Duodenal mucosa (tissue), 2 donors: ENCODE data around the gene GPR18.
"Not testable (repeated sequence)": the region's sequence is repeated elsewhere in the genome, so short reads cannot be mapped to it uniquely, and the experiment has no call there.

ENCODE experiments used
- H3K27ac ChIP-seq: one replicate; pipeline ENCODE4 v1.7.0; 2013; ENCODE audit warnings: low read depth, low read length
- H3K27me3 ChIP-seq, 2 donors: one replicate each; pipeline ENCODE4 v1.7.0; 2013; ENCODE audit warnings: low read length in 2 of 2, control low read depth in 1 of 2; ENCODE audit not compliant: insufficient read depth in 2 of 2, control insufficient read depth in 1 of 2
- H3K36me3 ChIP-seq, 2 donors: one replicate each; pipeline ENCODE4 v1.7.0; 2013; ENCODE audit warnings: low read length in 2 of 2, control low read depth in 1 of 2; ENCODE audit not compliant: insufficient read depth in 2 of 2, control insufficient read depth in 1 of 2
- H3K4me1 ChIP-seq, 2 donors: one replicate each; pipeline ENCODE4 v1.7.0; 2013; ENCODE audit warnings: low read length in 2 of 2, control low read depth in 1 of 2; ENCODE audit not compliant: insufficient read depth in 2 of 2, control insufficient read depth in 1 of 2
- H3K4me3 ChIP-seq, 2 donors: one replicate each; pipeline ENCODE4 v1.7.0; 2013; ENCODE audit warnings: low read length in 2 of 2, low read depth in 1 of 2
- H3K9ac ChIP-seq, 2 donors: one replicate each; pipeline ENCODE4 v1.7.0; 2013; ENCODE audit warnings: low read length in 2 of 2, low read depth in 1 of 2
- H3K9me3 ChIP-seq, 2 donors: one replicate each; pipeline ENCODE4 v1.7.0; 2013; ENCODE audit warnings: low read length in 2 of 2, control low read depth in 1 of 2; ENCODE audit not compliant: control insufficient read depth in 1 of 2

GPR18 gene

GRCh38 chr13:99258946-99259345 lies 767 bp upstream of the GPR18 start:
- H3K27me3 ChIP-seq = no peaks in the 10 kb centered on the region
- H3K27ac ChIP-seq = no peak overlapping the region

GRCh38 chr13:99257291-99257690 lies 888 bp downstream of the GPR18 start:
- Histone ChIP-seq H3K9ac (no peak overlapping the region), H3K4me1 (peaks cover 0 to 14% of the 10 kb centered on the region in 2 donors), H3K27ac (no peak overlapping the region), H3K27me3 (no peaks in the 10 kb centered on the region), H3K36me3 (peaks cover 10 to 13% of the 10 kb centered on the region in 2 donors), H3K9me3 (no peaks in the 10 kb centered on the region), H3K4me3 (peak overlapping the region in 1 of 2 donors; percentile 17)

More at GRCh38 chr13:99258946-99259345, 767 bp upstream of the GPR18 start:
- no peak overlapping the region for H3K9ac ChIP-seq
- H3K4me3 ChIP-seq = no peak overlapping the region
- H3K4me1 ChIP-seq = peaks cover 0 to 14% of the 10 kb centered on the region in 2 donors
- peaks cover 10 to 13% of the 10 kb centered on the region in 2 donors for H3K36me3 ChIP-seq
- no peaks in the 10 kb centered on the region for H3K9me3 ChIP-seq

- H3K27me3 ChIP-seq = no peaks in the 10 kb centered on the region
- H3K36me3 ChIP-seq = peaks cover 10 to 13% of the 10 kb centered on the region in 2 donors
- H3K9ac ChIP-seq = no peak overlapping the region
- peak overlapping the region in 1 of 2 donors; percentile 19 for H3K4me3 ChIP-seq
- H3K4me1 ChIP-seq = peaks cover 0 to 14% of the 10 kb centered on the region in 2 donors
- H3K9me3 ChIP-seq = no peaks in the 10 kb centered on the region
- no peak overlapping the region for H3K27ac ChIP-seq
Measured at GRCh38 chr13:99256709-99257108, 1.5 kb downstream of the GPR18 start.

- Histone ChIP-seq H3K36me3 (peaks cover 10 to 13% of the 10 kb centered on the region in 2 donors), H3K4me3 (no peak overlapping the region), H3K27ac (no peak overlapping the region)
Measured at GRCh38 chr13:99256283-99256682, 1.9 kb downstream of the GPR18 start.

GRCh38 chr13:99255271-99255670 lies 2.9 kb downstream of the GPR18 start:
- Histone ChIP-seq H3K27me3 (no peaks in the 10 kb centered on the region), H3K9ac (no peak overlapping the region), H3K4me3 (no peak overlapping the region), H3K27ac (no peak overlapping the region), H3K36me3 (peaks cover 10 to 13% of the 10 kb centered on the region in 2 donors), H3K4me1 (peaks cover 0 to 8% of the 10 kb centered on the region in 2 donors), H3K9me3 (no peaks in the 10 kb centered on the region)

More at GRCh38 chr13:99256283-99256682, 1.9 kb downstream of the GPR18 start:
- Histone ChIP-seq H3K27me3 (no peaks in the 10 kb centered on the region), H3K9ac (no peak overlapping the region), H3K4me1 (peaks cover 0 to 14% of the 10 kb centered on the region in 2 donors), H3K9me3 (no peaks in the 10 kb centered on the region)

- peaks cover 0 to 8% of the 10 kb centered on the region in 2 donors for H3K4me1 ChIP-seq
- H3K36me3 ChIP-seq = peaks cover 10 to 12% of the 10 kb centered on the region in 2 donors
- H3K27ac ChIP-seq = no peak overlapping the region
- no peak overlapping the region for H3K9ac ChIP-seq
- no peaks in the 10 kb centered on the region for H3K27me3 ChIP-seq
- H3K4me3 ChIP-seq = no peak overlapping the region
- no peaks in the 10 kb centered on the region for H3K9me3 ChIP-seq
Measured at GRCh38 chr13:99254830-99255229, 3.3 kb downstream of the GPR18 start.

GRCh38 chr13:99251921-99252320 lies 6.3 kb downstream of the GPR18 start:
- Histone ChIP-seq H3K27me3 (no peaks in the 10 kb centered on the region), H3K36me3 (peaks cover 10 to 15% of the 10 kb centered on the region in 2 donors), H3K4me3 (no peak overlapping the region), H3K27ac (no peak overlapping the region), H3K9me3 (no peaks in the 10 kb centered on the region), H3K9ac (no peak overlapping the region), H3K4me1 (no peaks in the 10 kb centered on the region)

- Histone ChIP-seq H3K9me3 (no peaks in the 10 kb centered on the region), H3K9ac (no peak overlapping the region), H3K36me3 (peaks cover 14 to 15% of the 10 kb centered on the region in 2 donors), H3K4me3 (no peak overlapping the region), H3K27ac (no peak overlapping the region), H3K4me1 (no peaks in the 10 kb centered on the region), H3K27me3 (no peaks in the 10 kb centered on the region)
Measured at GRCh38 chr13:99250982-99251825, 7.0 kb downstream of the GPR18 start.

- peaks cover 6 to 11% of the 10 kb centered on the region in 2 donors for H3K36me3 ChIP-seq
- H3K4me1 ChIP-seq, H3K9me3 ChIP-seq, H3K9ac ChIP-seq, H3K27me3 ChIP-seq, H3K27ac ChIP-seq, H3K4me3 ChIP-seq: not testable (repeated sequence)
Measured at GRCh38 chr13:99249606-99250005, 8.6 kb downstream of the GPR18 start.

GRCh38 chr13:99249178-99249577 lies 9.0 kb downstream of the GPR18 start:
- not testable (repeated sequence) for H3K27me3 ChIP-seq, H3K4me3 ChIP-seq, H3K9me3 ChIP-seq, H3K27ac ChIP-seq, H3K4me1 ChIP-seq, H3K9ac ChIP-seq
- peaks cover 6 to 11% of the 10 kb centered on the region in 2 donors for H3K36me3 ChIP-seq
